Non-pigmented ciliary epithelial cell (primary cell): ENCODE results near the gene PLPPR3.
"Not testable (repeated sequence)": the region's sequence is repeated elsewhere in the genome, so short reads cannot be mapped to it uniquely, and the experiment has no call there.

ENCODE experiments used
- DNase-seq: peaks from one replicate; pipeline ENCODE4 v3.0.0-alpha.2; 2010; ENCODE audit warnings: low read depth

PLPPR3 gene

DNA sequence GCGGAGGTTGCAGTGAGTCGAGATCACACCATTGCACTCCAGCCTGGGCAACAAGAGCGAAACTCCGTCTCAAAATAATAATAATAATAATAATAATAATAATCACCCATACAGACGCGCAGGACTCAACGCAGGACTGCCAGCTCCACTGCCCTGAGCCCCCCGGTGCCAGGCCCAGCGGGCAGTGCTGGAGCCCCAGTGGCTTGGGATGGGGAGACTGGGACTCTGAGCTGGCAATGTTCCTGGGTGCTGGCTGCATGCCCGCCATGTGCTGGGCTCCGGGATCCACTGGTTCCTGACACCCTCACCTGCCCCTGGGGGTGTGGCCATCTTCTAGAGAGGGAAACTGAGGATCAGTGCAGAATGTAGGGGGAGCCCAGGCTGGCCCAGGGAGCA is 5.6 kb upstream of the PLPPR3 start:
- DNase-seq = no peak

GRCh38 chr19:825897-826644 is 4.3 kb upstream of the PLPPR3 start:
- no peak for DNase-seq

DNA sequence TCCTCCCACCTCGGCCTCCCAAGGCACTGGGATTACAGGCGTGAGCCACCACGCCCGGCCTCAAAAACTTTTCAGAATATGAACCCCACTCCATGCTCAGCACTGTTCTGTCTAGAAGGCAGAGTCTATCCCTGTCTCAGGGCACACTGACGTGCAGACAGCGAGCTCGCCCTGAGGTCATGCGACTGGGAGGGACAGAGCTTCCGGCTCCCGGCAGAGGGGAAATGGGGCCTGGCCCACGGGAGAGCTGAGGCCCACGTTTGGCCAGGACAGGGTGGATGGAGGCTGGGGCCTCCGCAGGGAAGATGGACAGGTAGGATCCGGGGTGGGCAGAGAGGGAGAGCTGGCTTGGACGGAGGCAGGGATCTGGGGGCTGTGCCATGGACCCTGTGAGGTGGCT is 3.1 kb upstream of the PLPPR3 start:
- no peak for DNase-seq

DNA sequence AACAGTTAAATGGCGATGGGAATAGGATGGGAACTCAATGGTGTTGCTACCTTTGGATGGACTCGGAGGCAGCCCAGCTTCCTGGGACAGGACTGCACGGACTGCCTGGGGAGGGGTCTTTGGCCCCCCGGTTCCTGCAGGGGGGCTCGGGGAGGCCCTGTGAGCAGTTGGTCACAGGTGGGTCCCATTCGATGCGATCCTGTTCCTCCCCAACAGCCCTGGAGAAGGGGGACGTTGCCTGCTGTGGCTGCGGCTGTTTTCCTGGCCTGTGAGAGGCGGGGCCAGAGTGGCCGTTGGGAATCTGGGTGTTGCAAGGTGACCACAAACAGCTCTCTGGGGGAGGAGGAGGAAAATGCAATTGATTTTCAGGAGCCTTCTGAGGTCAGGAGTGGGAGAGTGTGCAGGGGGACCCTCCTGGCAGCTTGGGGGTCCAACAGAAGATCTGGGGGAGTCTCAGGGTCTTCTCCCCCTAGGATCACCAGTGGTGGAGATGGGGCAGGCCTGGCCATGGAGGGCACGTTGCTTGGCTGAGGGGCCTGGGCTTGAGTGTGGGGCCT is 1.9 kb upstream of the PLPPR3 start:
- no peak for DNase-seq

GRCh38 chr19:821231-821824 is 427 bp downstream of the PLPPR3 start:
- DNase-seq = no peak

DNA sequence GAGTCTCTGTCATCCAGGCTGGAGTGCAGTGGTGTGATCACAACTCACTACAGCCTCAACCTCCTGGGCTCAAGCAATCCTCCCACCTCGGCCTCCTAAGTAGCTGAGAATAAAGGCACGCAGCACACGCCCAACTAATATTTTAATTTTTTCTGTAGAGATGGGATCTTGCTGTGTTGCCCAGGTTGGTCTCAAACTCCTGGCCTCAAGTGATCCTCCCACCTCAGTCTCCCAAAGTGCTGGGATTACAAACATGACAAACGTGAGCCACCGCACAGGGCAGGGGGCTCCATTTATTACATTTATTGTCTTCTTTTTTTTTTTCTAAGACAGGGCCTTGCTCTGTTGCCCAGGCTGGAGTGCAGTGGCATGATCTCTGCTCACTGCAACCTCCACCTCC is 1.5 kb downstream of the PLPPR3 start:
- DNase-seq = not testable (repeated sequence)

DNA sequence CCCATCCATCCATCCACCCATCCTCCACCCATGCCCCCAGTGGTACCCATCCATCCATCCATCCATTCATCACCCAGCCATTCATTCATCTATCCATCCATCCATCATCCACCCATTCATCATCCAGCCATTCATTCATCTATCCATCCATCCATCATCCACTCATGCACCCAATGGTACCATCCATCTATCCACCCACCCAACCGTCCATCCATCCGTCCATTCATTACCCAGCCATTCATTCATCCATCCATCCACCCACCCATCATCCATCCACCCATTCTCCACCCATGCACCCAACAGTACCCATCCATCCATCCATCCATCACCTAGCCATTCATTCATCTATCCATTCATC is 5.3 kb downstream of the PLPPR3 start:
- DNase-seq = no peak

- no peak for DNase-seq
Observed at GRCh38 chr19:815775-816499, 5.8 kb downstream of the PLPPR3 start.

GRCh38 chr19:815079-815774 is 6.5 kb downstream of the PLPPR3 start:
- DNase-seq = no peak

- DNase-seq = no peak
Observed at GRCh38 chr19:814152-815078, 7.3 kb downstream of the PLPPR3 start.

GRCh38 chr19:813219-814151 is 8.3 kb downstream of the PLPPR3 start:
- DNase-seq = no peak

- DNase-seq = no peak
Observed at GRCh38 chr19:812747-813218, 9.0 kb downstream of the PLPPR3 start.

DNA sequence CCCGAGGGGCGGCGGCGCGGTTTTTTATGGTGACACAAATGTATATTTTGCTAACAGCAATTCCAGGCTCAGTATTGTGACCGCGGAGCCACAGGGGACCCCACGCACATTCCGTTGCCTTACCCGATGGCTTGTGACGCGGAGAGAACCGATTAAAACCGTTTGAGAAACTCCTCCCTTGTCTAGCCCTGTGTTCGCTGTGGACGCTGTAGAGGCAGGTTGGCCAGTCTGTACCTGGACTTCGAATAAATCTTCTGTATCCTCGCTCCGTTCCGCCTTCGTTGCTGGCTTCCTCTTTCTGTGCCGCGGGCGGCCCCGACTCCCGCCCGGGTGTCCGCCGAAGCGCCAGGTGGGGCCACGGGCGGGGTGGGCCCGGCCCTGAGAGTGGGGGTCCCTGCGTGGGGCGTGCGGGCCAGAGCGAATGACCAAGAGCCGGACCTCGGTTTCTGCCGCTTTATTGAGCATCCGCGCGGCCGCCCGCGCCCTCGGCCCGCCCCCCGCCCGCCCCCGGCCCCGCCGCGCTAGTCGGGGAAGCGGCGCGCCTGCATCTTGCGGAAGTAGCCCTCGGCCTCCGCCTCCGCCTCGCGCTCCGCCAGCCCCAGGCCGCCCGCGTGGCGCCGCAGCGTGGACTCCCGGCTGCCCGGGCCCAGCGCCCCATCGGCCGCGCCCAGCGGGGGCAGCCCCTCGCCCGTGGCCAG is 9.6 kb downstream of the PLPPR3 start:
- no peak for DNase-seq

DNA sequence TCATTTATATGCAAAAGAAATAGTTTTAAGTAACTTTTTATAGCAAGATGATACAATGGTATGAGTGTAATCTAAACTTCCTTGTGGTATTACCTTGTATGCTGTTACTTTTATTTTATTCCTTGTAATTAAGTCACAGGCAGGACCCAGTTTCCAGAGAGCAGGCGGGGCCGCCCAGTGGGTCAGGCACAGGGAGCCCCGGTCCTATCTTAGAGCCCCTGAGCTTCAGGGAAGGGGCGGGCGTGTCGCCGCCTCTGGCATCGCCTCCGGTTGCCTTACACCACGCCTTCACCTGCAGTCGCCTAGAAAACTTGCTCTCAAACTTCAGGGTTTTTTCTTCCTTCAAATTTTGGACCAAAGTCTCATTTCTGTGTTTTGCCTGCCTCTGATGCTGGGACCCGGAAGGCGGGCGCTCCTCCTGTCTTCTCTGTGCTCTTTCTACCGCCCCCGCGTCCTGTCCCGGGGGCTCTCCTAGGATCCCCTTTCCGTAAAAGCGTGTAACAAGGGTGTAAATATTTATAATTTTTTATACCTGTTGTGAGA is 10.2 kb downstream of the PLPPR3 start:
- DNase-seq = no peak

DNA sequence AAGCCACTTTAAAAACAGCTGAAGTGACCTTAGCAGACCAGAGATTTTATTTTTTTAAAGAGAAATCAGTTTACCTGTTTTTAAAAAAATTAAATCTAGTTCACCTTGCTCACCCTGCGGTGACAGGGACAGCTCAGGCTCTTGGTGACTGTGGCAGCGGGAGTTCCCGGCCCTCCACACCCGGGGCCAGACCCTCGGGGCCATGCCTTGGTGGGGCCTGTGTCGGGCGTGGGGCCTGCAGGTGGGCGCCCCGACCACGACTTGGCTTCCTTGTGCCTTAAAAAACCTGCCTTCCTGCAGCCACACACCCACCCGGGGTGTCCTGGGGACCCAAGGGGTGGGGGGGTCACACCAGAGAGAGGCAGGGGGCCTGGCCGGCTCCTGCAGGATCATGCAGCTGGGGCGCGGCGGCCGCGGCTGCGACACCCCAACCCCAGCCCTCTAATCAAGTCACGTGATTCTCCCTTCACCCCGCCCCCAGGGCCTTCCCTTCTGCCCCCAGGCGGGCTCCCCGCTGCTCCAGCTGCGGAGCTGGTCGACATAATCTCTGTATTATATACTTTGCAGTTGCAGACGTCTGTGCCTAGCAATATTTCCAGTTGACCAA is 10.8 kb downstream of the PLPPR3 start:
- DNase-seq = no peak

- DNase-seq = no peak
Observed at GRCh38 chr19:810077-810855, 11.5 kb downstream of the PLPPR3 start.

DNA sequence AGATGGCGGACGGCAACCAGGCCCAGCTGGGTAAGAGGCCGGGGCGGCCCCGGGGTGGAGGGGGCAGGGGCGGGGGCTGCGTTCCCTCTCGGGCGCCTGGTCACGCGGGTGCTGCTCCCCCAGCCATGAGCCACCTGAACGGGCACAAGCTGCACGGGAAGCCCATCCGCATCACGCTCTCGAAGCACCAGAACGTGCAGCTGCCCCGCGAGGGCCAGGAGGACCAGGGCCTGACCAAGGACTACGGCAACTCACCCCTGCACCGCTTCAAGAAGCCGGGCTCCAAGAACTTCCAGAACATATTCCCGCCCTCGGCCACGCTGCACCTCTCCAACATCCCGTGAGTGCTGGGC is 13.4 kb downstream of the PLPPR3 start:
- DNase-seq = no peak
